AG04450 (cell line): ENCODE data around the gene TSPAN13. TPM values are rescaled to one million over a fixed set of nuclear protein-coding genes. Genes with fewer than 3 reads are reported as not detected.

Source experiments
- CTCF ChIA-PET: fragments of 300-600, 350-600 bp; formaldehyde crosslinking; extraction: SDS; loops from one replicate; lab custom pipeline; 2022; ENCODE audit warnings: antibody characterized with exemption, inconsistent platforms; lab: Charles Lee
- POLR2A ChIA-PET: fragments of 350-600 bp; formaldehyde crosslinking; extraction: SDS; loops from one replicate; lab custom pipeline; 2021; ENCODE audit warnings: antibody characterized with exemption, inconsistent platforms; lab: Yijun Ruan, JAX
- DNase-seq: peaks from one replicate; pipeline ENCODE4 v3.0.0-alpha.2; 2011; ENCODE audit warnings: low read depth, low spot score
- H3K27ac ChIP-seq: one replicate; pipeline ENCODE4 v1.5.1; 2012; ENCODE audit warnings: low read depth, low read length, control low read depth
- H3K27me3 ChIP-seq: one replicate; pipeline ENCODE4 v1.6.0; 2012; ENCODE audit warnings: low read length; ENCODE audit not compliant: control insufficient read depth, insufficient read depth
- H3K4me3 ChIP-seq: 2 replicates; pipeline ENCODE4 v1.5.1; 2011; ENCODE audit warnings: mild to moderate bottlenecking, low read depth, low read length, control low read depth
- H3K9me3 ChIP-seq: 2 replicates; pipeline ENCODE4 v1.5.1; 2012; ENCODE audit warnings: low read length; ENCODE audit not compliant: control insufficient read depth, insufficient read depth
- CTCF ChIP-seq: IDR thresholded peaks from 2 replicates; pipeline ENCODE4 v1.5.1; 2011; ENCODE audit warnings: low read depth, low read length, control low read depth, inconsistent platforms
- polyA plus RNA-seq: library from polyadenylated mRNA; depleted of rRNA; stranded (reverse); fragments of >200 nt; gene quantifications from 2 replicates; pipeline ENCODE4 v1.2.3, GENCODE V29; 2011

The TSPAN13 gene
- polyA plus RNA-seq, 1 experiment: 10.1 TPM

GRCh38 chr7:16721541-16721940, 32.0 kb upstream of the TSPAN13 start:
- Histone ChIP-seq H3K27ac (no peak overlapping the region), H3K4me3 (no peak overlapping the region), H3K9me3 (no peaks in the 10 kb centered on the region), H3K27me3 (no peaks in the 10 kb centered on the region)
- no peak for TF ChIP-seq CTCF
- no peak for DNase-seq
- ChIA-PET CTCF (no interaction called here), POLR2A (no interaction called here)

- H3K27ac ChIP-seq: no peak overlapping the region
- no peak for DNase-seq
- H3K27me3 ChIP-seq: no peaks in the 10 kb centered on the region
- no peak for TF ChIP-seq CTCF
- CTCF ChIA-PET: no interaction called here
- H3K9me3 ChIP-seq: no peaks in the 10 kb centered on the region
- H3K4me3 ChIP-seq: no peak overlapping the region
- POLR2A ChIA-PET: no interaction called here
Observed at GRCh38 chr7:16724344-16724743, 29.2 kb upstream of the TSPAN13 start.

- CTCF ChIA-PET: no interaction called here
- DNase-seq: no peak
- Histone ChIP-seq H3K27ac (no peak overlapping the region), H3K27me3 (no peaks in the 10 kb centered on the region), H3K4me3 (no peak overlapping the region), H3K9me3 (no peaks in the 10 kb centered on the region)
- POLR2A ChIA-PET: no interaction called here
- no peak for TF ChIP-seq CTCF
Observed at GRCh38 chr7:16726189-16726588, 27.4 kb upstream of the TSPAN13 start.

GRCh38 chr7:16727736-16728135, 25.8 kb upstream of the TSPAN13 start:
- TF ChIP-seq CTCF: no peak
- CTCF ChIA-PET: interaction anchor here (0.7 kb wide), 1 partner anchor 8 kb away, joined by 3 read pairs; no protein-coding TSS in a partner anchor
- Histone ChIP-seq H3K27ac (no peak overlapping the region), H3K4me3 (no peak overlapping the region), H3K9me3 (no peaks in the 10 kb centered on the region), H3K27me3 (no peaks in the 10 kb centered on the region)
- DNase-seq: no peak
- POLR2A ChIA-PET: no interaction called here

GRCh38 chr7:16728811-16729210, 24.7 kb upstream of the TSPAN13 start:
- Histone ChIP-seq H3K9me3 (no peaks in the 10 kb centered on the region), H3K27me3 (no peaks in the 10 kb centered on the region), H3K4me3 (no peak overlapping the region), H3K27ac (no peak overlapping the region)
- POLR2A ChIA-PET: no interaction called here
- TF ChIP-seq CTCF: no peak
- no peak for DNase-seq
- CTCF ChIA-PET: interaction anchor here (0.7 kb wide), 1 partner anchor 33 kb away, joined by 8 read pairs; no protein-coding TSS in a partner anchor
